Epithelial cell of alveolus of lung (primary cell): ENCODE data around the gene THAP8. TPM values are rescaled to one million over a fixed set of nuclear protein-coding genes. Genes with fewer than 3 reads are reported as not detected.

Source experiments
- total RNA-seq: library from RNA; depleted of rRNA; stranded (reverse); fragments of >200 nt; gene quantifications from 2 replicates; pipeline ENCODE4 v1.2.1, GENCODE V29; 2015

THAP8 gene
- 5.3 and 7.9 TPM in 2 replicates for total RNA-seq

GRCh38 chr19:36054119-36054732 is at the start of gene THAP8:
TSS of gene THAP8 (minus strand) at chr19:36054285. CDS start at chr19:36054217, 68 bp downstream.

GRCh38 chr19:36054733-36055686 is 925 bp upstream of the THAP8 start, which contains the start of gene WDR62:
TSS of gene WDR62 (plus strand) at chr19:36054897. CDS start at chr19:36054972, 75 bp downstream.

DNA sequence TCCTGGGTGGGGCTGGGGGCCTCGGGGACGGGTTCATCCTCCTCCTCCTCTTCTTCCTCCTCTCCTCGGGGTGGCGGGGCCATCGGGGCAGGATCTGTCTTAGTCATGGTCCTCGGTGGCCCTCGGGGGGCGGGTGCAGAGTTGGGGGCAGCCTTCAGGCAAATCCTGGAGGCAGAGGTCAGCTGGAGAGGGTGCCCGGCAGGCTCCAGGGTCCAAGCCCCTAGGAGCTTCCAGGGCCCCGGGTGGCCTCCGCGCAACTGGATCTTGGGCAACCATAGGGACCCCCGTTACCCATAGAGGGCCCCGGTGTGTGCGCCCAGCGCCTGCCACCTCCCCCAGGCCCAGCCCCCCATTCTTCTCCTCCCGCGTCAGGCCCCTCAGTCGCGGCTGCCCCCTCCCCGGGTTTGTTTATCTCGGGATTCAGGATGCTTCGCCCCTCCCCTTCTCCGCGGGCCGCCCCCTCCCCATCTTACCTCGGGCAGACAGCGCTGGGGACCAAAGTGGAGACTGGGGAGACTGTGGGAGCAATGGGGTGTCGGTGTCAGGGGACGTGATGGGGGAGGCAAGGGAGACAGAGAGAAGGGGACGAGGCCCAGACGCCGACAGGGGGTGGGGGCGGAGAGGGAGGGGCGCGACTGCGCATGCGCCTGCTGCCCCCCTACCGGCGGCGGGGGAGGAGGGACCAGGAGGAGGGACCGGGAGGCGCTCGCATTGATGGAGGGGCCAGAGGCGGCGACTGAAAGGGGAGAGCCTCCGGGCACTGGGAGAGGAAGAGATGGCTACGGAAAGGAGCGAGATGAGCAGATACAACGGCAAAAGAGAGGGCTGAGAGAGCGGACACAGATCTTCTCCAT is 21.6 kb downstream of the THAP8 start, which contains the start of gene CLIP3:
Gene CLIP3 (minus strand): TSS at position 623 of the 854 bp plus-strand sequence. CDS start 516 bp downstream, at position 107.

GRCh38 chr19:36014012-36014924 is 39.8 kb downstream of the THAP8 start, which contains the start of gene ALKBH6:
TSS of gene ALKBH6 (minus strand) at chr19:36014213. CDS start at chr19:36013397, 816 bp downstream.

DNA sequence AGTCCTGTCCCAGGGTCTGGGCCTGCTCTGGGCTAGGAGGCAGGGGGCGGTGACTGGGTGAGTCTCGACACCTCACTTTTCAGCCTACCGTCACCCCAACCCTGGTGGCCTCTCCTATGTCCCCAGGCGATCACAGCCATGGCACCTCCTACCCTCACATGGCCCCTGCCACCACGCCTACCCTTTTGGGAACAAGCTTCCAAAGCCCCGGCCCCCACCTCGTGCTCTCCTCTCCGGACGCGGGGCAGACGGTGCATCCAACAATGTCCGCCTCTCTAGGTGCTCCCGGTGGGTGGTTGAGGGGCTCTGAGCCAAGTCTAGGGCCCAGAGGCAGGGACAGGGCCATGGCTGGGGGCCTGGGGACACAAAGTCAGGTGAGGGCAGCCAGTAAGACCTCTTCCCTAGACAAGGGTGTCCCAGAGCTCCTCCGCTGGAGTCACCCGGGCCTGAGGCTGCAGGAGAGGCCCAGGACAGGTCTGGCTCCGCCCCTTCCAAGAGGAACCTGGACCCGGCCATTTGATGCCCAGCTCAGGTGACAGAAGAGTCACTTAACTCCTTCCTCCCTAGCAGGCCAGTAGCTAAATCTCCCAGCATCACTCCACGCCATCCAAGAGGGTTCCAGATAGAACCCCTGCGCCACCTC is 45.6 kb downstream of the THAP8 start, which contains the start of gene SYNE4:
Gene SYNE4 (minus strand): TSS at position 478 of the 643 bp plus-strand sequence. CDS start 132 bp downstream, at position 346.

GRCh38 chr19:35995048-35995993 is 58.8 kb downstream of the THAP8 start, which contains the start of gene SDHAF1:
TSS of gene SDHAF1 (plus strand) at chr19:35995188. CDS start at chr19:35995275, 87 bp downstream.

Other genes starting within 250 kb of the THAP8 start
- gene PRODH2, start 241.4 kb downstream of the THAP8 start, total RNA-seq: not detected in 2 replicates
- gene NPHS1, start 201.8 kb downstream of the THAP8 start, total RNA-seq: not detected in 2 replicates
- 0.13 TPM in 1 of 2 replicates, not detected in the other for gene KIRREL2, start 197.4 kb downstream of the THAP8 start, total RNA-seq
- 12.8 and 17.3 TPM in 2 replicates for gene APLP1, start 185.7 kb downstream of the THAP8 start, total RNA-seq
- gene NFKBID, start 153.7 kb downstream of the THAP8 start, total RNA-seq: 2.6 and 3.7 TPM in 2 replicates
- gene HCST, start 151.8 kb downstream of the THAP8 start, total RNA-seq: not detected in 2 replicates
- gene TYROBP, start 146.0 kb downstream of the THAP8 start, total RNA-seq: not detected in 2 replicates
- 8.5 and 13.9 TPM in 2 replicates for gene LRFN3, start 117.9 kb downstream of the THAP8 start, total RNA-seq
- gene SDHAF1, start 59.1 kb downstream of the THAP8 start, total RNA-seq: 35.6 and 42.5 TPM in 2 replicates
- 0.08 and 1.2 TPM in 2 replicates for gene SYNE4, start 45.5 kb downstream of the THAP8 start, total RNA-seq
- 38.8 and 39.5 TPM in 2 replicates for gene ALKBH6, start 40.1 kb downstream of the THAP8 start, total RNA-seq
- 14.1 and 36.4 TPM in 2 replicates for gene CLIP3, start 21.4 kb downstream of the THAP8 start, total RNA-seq
- 1.0 and 5.0 TPM in 2 replicates for gene WDR62, start 612 bp upstream of the THAP8 start, total RNA-seq
- not detected in 2 replicates for gene OVOL3, start 56.9 kb upstream of the THAP8 start, total RNA-seq
- 20.4 and 69.3 TPM in 2 replicates for gene POLR2I, start 60.6 kb upstream of the THAP8 start, total RNA-seq
- gene TBCB, start 61.2 kb upstream of the THAP8 start, total RNA-seq: 137 and 315 TPM in 2 replicates
- gene CAPNS1, start 85.8 kb upstream of the THAP8 start, total RNA-seq: 155 and 343 TPM in 2 replicates
- gene COX7A1, start 98.2 kb upstream of the THAP8 start, total RNA-seq: 14.1 and 22.6 TPM in 2 replicates
- 1.4 and 3.1 TPM in 2 replicates for gene ZNF565, start 160.4 kb upstream of the THAP8 start, total RNA-seq
- gene ZNF146, start 160.8 kb upstream of the THAP8 start, total RNA-seq: 65.7 and 108 TPM in 2 replicates